Caco-2 (cell line): ENCODE results near the gene PGGT1B. TPM values are rescaled to one million over a fixed set of nuclear protein-coding genes. Genes with fewer than 3 reads are reported as not detected.

Experiments used
- Bru-seq: library from RNA; stranded (reverse); fragments of 400-500 nt; gene quantifications from one replicate; lab custom pipeline; 2021; lab: Mats Ljungman, UMichigan
- BruChase-seq, 2 experiments: library from RNA; stranded (reverse); fragments of 400-500 nt; gene quantifications; one replicate each; lab custom pipeline; 2021; lab: Mats Ljungman, UMichigan
- BruUV-seq: library from RNA; stranded (reverse); fragments of 400-500 nt; replicated peaks from 2 replicates; lab custom pipeline; 2021; lab: Mats Ljungman, UMichigan
- CTCF ChIA-PET: fragments of 300-600 bp; sonication (Branson Sonifier 250); formaldehyde crosslinking; loops from one replicate; lab custom pipeline; 2022; ENCODE audit warnings: antibody characterized with exemption; lab: Charles Lee
- POLR2A ChIA-PET: fragments of 300-600 bp; sonication (Branson Sonifier 250); formaldehyde crosslinking; loops from one replicate; lab custom pipeline; 2022; ENCODE audit warnings: antibody characterized with exemption; lab: Charles Lee
- DNase-seq, 2 experiments: peaks; one replicate each; pipeline versions ENCODE4 v3.0.0 to v3.0.0-alpha.2; 2020 to 2022
- H3K27me3 ChIP-seq: replicated peaks from 2 replicates; pipeline ENCODE4 v1.6.0; 2011; ENCODE audit warnings: low read length; ENCODE audit not compliant: control insufficient read depth, insufficient read depth
- H3K36me3 ChIP-seq: 2 replicates; pipeline ENCODE4 v1.5.1; 2011; ENCODE audit warnings: low read length; ENCODE audit not compliant: control insufficient read depth, insufficient read depth
- H3K4me1 ChIP-seq: fragments of 250-450 bp; sonication (Bioruptor Pico); 2 replicates; pipeline ENCODE4 v1.5.1; 2020; ENCODE audit warnings: mild to moderate bottlenecking
- H3K4me3 ChIP-seq: 2 replicates; pipeline ENCODE4 v1.5.1; 2011; ENCODE audit warnings: low read depth, mild to moderate bottlenecking, control low read depth, low read length
- H3K9me3 ChIP-seq: fragments of 250-450 bp; sonication (Bioruptor Pico); 2 replicates; pipeline ENCODE4 v1.5.1; 2020; ENCODE audit warnings: mild to moderate bottlenecking, moderate library complexity
- H3K27ac Mint-ChIP-seq: one replicate; pipeline ENCODE4 v1.8.0; 2022; ENCODE audit warnings: mixed read lengths; ENCODE audit not compliant: unreplicated experiment
- H3K27me3 Mint-ChIP-seq: one replicate; pipeline ENCODE4 v1.8.0; 2022; ENCODE audit warnings: mixed read lengths; ENCODE audit not compliant: insufficient read depth, unreplicated experiment
- H3K36me3 Mint-ChIP-seq: one replicate; pipeline ENCODE4 v1.8.0; 2022; ENCODE audit warnings: mild to moderate bottlenecking, mixed read lengths; ENCODE audit not compliant: insufficient read depth, unreplicated experiment
- H3K4me1 Mint-ChIP-seq: one replicate; pipeline ENCODE4 v1.8.0; 2022; ENCODE audit warnings: low read depth, mixed read lengths; ENCODE audit not compliant: unreplicated experiment
- H3K4me3 Mint-ChIP-seq: one replicate; pipeline ENCODE4 v1.8.0; 2022; ENCODE audit warnings: mild to moderate bottlenecking, moderate library complexity, mixed read lengths; ENCODE audit not compliant: unreplicated experiment
- H3K9me3 Mint-ChIP-seq: one replicate; pipeline ENCODE4 v1.8.0; 2022; ENCODE audit warnings: mixed read lengths; ENCODE audit not compliant: unreplicated experiment
- intact Hi-C: fragments of 100-400 bp; cut with micrococcal nuclease; formaldehyde crosslinking; loops from one replicate; pipeline ENCODE4 v1.10.0; 2022; ENCODE audit not compliant: unreplicated experiment
- long read RNA-seq: library from polyadenylated mRNA; stranded (forward); transcript quantifications from one replicate; pipeline ENCODE4 v2.0.0, GENCODE V29; 2022
- total RNA-seq: library from RNA; stranded (reverse); gene quantifications from 2 replicates; pipeline ENCODE4 v1.2.3, GENCODE V29; 2022
- TF ChIP-seq, protein P1 (sequence below), 2 experiments: fragments of 200-600 bp in 1 of 2; IDR thresholded peaks; 1 replicate in 1 of 2; 2 replicates in 1 of 2; pipeline versions ENCODE4 v1.5.1 to v1.8.0; 2011 to 2022; ENCODE audit warnings: antibody characterized with exemption in 1 of 2, control low read depth in 1 of 2, inconsistent platforms in 1 of 2, low read depth in 1 of 2, low read length in 1 of 2, mild to moderate bottlenecking in 1 of 2, moderate library complexity in 1 of 2; ENCODE audit not compliant: insufficient read depth in 1 of 2, severe bottlenecking in 1 of 2, unreplicated experiment in 1 of 2

The PGGT1B gene
- total RNA-seq = 38.3 and 39.4 TPM in 2 replicates
- percentile 82 among the genes with signal in this experiment for Bru-seq, nascent RNA
- BruChase-seq, experiment 1, labeled RNA remaining after a 2-hour chase = percentile 76 among the genes with signal in this experiment
- percentile 76 among the genes with signal in this experiment for BruChase-seq, experiment 2, labeled RNA remaining after a 6-hour chase
- long read RNA-seq = 0 reads

DNA sequence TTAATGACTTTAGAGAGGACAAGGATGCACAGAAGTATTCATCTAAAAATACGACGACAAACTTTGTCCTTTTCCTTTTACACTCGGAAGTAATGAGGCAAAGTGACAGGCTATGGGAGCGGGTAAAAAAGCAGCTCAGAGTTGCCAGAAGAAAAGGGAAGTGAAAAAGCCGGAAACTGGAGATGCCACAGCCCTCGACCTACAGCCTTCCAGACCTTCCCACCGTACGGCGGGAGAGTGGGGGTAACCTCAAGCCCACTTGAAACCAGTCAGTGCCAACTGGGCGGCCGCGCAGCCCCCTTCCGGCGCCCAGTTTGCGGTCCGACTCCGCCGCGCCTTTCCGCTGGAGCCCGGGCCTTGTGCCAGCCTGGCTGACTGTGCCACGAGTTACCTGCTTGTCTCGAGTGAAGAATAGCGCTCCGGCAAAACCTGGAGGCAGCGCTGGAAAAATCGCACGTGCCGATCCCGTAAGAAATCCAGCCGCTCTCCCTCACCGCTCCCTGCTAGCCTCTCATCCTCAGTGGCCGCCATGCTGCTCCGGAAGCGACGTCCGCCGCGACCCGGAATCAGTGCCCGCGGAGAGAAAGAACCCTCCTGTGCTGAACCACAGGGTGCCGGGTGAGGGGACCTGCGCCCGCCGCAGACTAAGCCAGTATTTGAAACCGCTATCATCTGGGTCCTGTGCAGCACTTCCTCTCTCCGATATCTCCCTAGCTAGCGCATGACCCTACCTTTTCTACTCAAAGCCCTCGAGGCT, at the start of gene PGGT1B:
Gene PGGT1B, minus strand, starts transcription at position 557 of the 757 bp plus-strand sequence. Its CDS starts 26 bp downstream, at position 531.
- POLR2A ChIA-PET = no interaction called here

DNA sequence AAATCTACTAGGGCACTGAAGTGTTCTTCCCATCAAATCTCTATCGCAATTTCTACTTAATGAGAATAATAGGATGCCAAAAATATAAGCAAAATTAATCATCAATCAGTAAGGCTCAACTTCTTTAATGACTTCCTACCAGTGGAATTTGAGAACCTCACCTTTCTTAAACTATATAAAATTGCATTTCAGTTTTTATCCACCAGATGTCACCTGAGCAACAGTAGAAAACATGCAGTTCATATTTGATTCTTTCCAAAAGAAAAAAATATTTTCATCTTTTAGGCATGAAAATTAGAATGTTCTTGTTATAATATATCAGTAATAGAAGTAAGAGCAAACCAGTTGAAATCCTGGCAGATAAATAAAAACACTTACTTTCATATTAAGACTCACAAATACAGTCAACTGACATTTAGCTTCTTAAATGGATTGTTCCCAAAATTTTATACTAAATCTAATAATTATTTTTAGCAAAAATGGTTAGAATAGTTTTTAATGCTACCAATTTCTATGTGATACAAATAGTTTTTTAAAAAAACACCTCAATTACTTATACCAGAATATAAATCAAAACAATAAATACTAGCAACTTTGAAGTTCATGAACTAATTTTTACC, 47.2 kb upstream of the PGGT1B start:
- Histone ChIP-seq H3K9me3 (no peaks in the 10 kb centered on the region), H3K27me3 (no peaks in the 10 kb centered on the region), H3K4me3 (no peak overlapping the region), H3K4me1 (no peaks in the 10 kb centered on the region), H3K36me3 (no peaks in the 10 kb centered on the region)
- TF ChIP-seq, protein P1, sequence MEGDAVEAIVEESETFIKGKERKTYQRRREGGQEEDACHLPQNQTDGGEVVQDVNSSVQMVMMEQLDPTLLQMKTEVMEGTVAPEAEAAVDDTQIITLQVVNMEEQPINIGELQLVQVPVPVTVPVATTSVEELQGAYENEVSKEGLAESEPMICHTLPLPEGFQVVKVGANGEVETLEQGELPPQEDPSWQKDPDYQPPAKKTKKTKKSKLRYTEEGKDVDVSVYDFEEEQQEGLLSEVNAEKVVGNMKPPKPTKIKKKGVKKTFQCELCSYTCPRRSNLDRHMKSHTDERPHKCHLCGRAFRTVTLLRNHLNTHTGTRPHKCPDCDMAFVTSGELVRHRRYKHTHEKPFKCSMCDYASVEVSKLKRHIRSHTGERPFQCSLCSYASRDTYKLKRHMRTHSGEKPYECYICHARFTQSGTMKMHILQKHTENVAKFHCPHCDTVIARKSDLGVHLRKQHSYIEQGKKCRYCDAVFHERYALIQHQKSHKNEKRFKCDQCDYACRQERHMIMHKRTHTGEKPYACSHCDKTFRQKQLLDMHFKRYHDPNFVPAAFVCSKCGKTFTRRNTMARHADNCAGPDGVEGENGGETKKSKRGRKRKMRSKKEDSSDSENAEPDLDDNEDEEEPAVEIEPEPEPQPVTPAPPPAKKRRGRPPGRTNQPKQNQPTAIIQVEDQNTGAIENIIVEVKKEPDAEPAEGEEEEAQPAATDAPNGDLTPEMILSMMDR (IDR thresholded peaks at IDR 0.05; ENCODE audit: insufficient read depth in 1 of 2, low read depth in 1 of 2, low read length in 1 of 2, severe bottlenecking in 1 of 2, unreplicated experiment in 1 of 2) = peak in 1 of 2 experiments; percentile 43
- Mint-ChIP-seq H3K27me3 (no peaks in the 10 kb centered on the region), H3K4me1 (no peaks in the 10 kb centered on the region), H3K36me3 (no peaks in the 10 kb centered on the region), H3K4me3 (no peak overlapping the region), H3K27ac (no peak overlapping the region), H3K9me3 (no peaks in the 10 kb centered on the region)
- no TSS peak for BruUV-seq
- DNase-seq = peak in 1 of 2 experiments; percentile 24
- CTCF ChIA-PET = interaction anchor here (0.5 to 2.5 kb wide), 4 partner anchors 234 to 1955 kb away, joined by 3 to 23 read pairs (median 9); no protein-coding TSS in a partner anchor
- intact Hi-C loops = loop anchor here (1.0 kb wide), 2 partner anchors 264 to 276 kb away; no protein-coding TSS in a partner anchor
- POLR2A ChIA-PET = no interaction called here

More for the DNA sequence above, at the start of gene PGGT1B:
- TF ChIP-seq, protein P1 (IDR thresholded peaks at IDR 0.05; ENCODE audit: insufficient read depth in 1 of 2, low read depth in 1 of 2, low read length in 1 of 2, severe bottlenecking in 1 of 2, unreplicated experiment in 1 of 2) = no peak
- peak within 1 kb of the TSS; percentile 86 for H3K4me3 ChIP-seq
- Mint-ChIP-seq H3K4me3 (peak within 1 kb of the TSS; percentile 84), H3K27ac (peak within 1 kb of the TSS; percentile 55), H3K9me3 (no peaks in the 10 kb centered on the region), H3K4me1 (no peaks in the 10 kb centered on the region), H3K36me3 (no peaks in the 10 kb centered on the region), H3K27me3 (no peaks in the 10 kb centered on the region)
- no peaks in the 10 kb centered on the region for H3K36me3 ChIP-seq
- H3K27me3 ChIP-seq = no peaks in the 10 kb centered on the region
- DNase-seq = peak; percentile 71 to 75
- CTCF ChIA-PET = interaction anchor here (0.7 kb wide), 1 partner anchor 312 kb away, joined by 5 read pairs; no protein-coding TSS in a partner anchor
- no TSS peak for BruUV-seq
- no peaks in the 10 kb centered on the region for H3K9me3 ChIP-seq
- intact Hi-C loops = loop anchor here (2.0 to 5.0 kb wide), 2 partner anchors 34 to 280 kb away; partner anchors contain the start of genes CCDC112 and FEM1C
- peaks cover 7% of the 10 kb centered on the region; the same call in 1 of the 2 replicates for H3K4me1 ChIP-seq

DNA sequence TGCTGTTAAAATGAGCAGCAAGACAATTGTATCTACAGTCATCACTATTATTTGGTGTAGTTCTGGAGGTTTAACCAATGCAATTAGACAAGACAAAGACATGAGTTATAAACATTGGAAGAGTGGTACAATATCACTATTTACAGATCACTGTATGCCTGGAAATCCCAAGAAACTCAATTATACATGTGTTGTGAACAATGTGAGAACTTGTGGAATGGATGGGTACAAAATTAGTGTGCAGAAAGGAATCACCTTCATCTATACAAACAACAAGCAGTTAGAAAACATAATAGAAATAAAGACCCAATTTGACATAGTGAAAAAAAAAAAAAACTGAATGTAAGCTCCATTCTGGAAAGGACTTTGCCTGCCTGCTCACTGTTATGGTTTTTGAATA, 46.1 kb upstream of the PGGT1B start:
- no TSS peak for BruUV-seq

More for the DNA sequence above, 46.1 kb upstream of the PGGT1B start:
- no peak overlapping the region for H3K4me3 Mint-ChIP-seq
- peaks cover 3% of the 10 kb centered on the region for H3K27me3 Mint-ChIP-seq
- no peaks in the 10 kb centered on the region for H3K36me3 Mint-ChIP-seq
- DNase-seq = no peak
- ChIA-PET POLR2A (no interaction called here), CTCF (interaction anchor here (0.6 to 2.5 kb wide), 3 partner anchors 235 to 266 kb away, joined by 4 to 23 read pairs (median 14); no protein-coding TSS in a partner anchor)
- Histone ChIP-seq H3K9me3 (no peaks in the 10 kb centered on the region), H3K27me3 (no peaks in the 10 kb centered on the region), H3K36me3 (no peaks in the 10 kb centered on the region), H3K4me1 (no peaks in the 10 kb centered on the region), H3K4me3 (no peak overlapping the region)
- H3K9me3 Mint-ChIP-seq = no peaks in the 10 kb centered on the region
- intact Hi-C loops = loop anchor here (1.0 kb wide), 2 partner anchors 265 to 277 kb away; no protein-coding TSS in a partner anchor
- TF ChIP-seq, protein P1 (IDR thresholded peaks at IDR 0.05; ENCODE audit: insufficient read depth in 1 of 2, low read depth in 1 of 2, low read length in 1 of 2, severe bottlenecking in 1 of 2, unreplicated experiment in 1 of 2) = no peak
- no peaks in the 10 kb centered on the region for H3K4me1 Mint-ChIP-seq
- H3K27ac Mint-ChIP-seq = no peak overlapping the region
